Erythroblast (primary cell): ENCODE results near the gene PACSIN1.

Experiments
- GATA1 ChIP-seq: IDR thresholded peaks from 2 replicates; pipeline ENCODE4 v1.6.1; 2011; ENCODE audit warnings: low read depth, mild to moderate bottlenecking, control low read depth, low read length, moderate library complexity
- POLR2A ChIP-seq: IDR thresholded peaks from 2 replicates; pipeline ENCODE4 v1.6.1; 2011; ENCODE audit warnings: mild to moderate bottlenecking, low read length

- TF ChIP-seq POLR2A (no peak), GATA1 (no peak)
Measured at GRCh38 chr6:34489207-34489805, 23.4 kb downstream of the PACSIN1 start.
